Esophagus muscularis mucosa (tissue), 4 donors: ENCODE data around the gene TBC1D22A. TPM values are rescaled to one million over a fixed set of nuclear protein-coding genes. Genes with fewer than 3 reads are reported as not detected.
"Not testable (repeated sequence)": the region's sequence is repeated elsewhere in the genome, so short reads cannot be mapped to it uniquely, and the experiment has no call there.

Experiments
- DNase-seq: peaks from one replicate; pipeline ENCODE4 v3.0.0-alpha.2; 2017; ENCODE audit errors: extremely low spot score
- H3K27ac ChIP-seq, 4 donors: fragments of 200-600 bp; sonication (generic); replicated peaks in 1 of 4; 1 replicate in 3 of 4; 2 replicates in 1 of 4; pipeline ENCODE4 v1.5.1; 2016 to 2019; ENCODE audit warnings: mild to moderate bottlenecking in 1 of 4
- H3K27me3 ChIP-seq, 4 donors: fragments of 200-600 bp; sonication (generic); one replicate each; pipeline versions ENCODE4 v1.5.1 to v1.6.0; 2016 to 2019
- H3K36me3 ChIP-seq, 4 donors: fragments of 200-600 bp; sonication (generic); one replicate each; pipeline ENCODE4 v1.5.1; 2016 to 2019
- H3K4me1 ChIP-seq, 4 donors: fragments of 200-600 bp; sonication (generic); one replicate each; pipeline ENCODE4 v1.5.1; 2016 to 2019
- H3K4me3 ChIP-seq, 4 donors: fragments of 200-600 bp; sonication (generic); 1 replicate in 2 of 4; 2 replicates in 2 of 4; pipeline ENCODE4 v1.5.1; 2016 to 2019; ENCODE audit warnings: mild to moderate bottlenecking in 4 of 4, moderate library complexity in 1 of 4
- H3K9me3 ChIP-seq, 4 donors: fragments of 200-600 bp; sonication (generic); 1 replicate in 3 of 4; 2 replicates in 1 of 4; pipeline ENCODE4 v1.5.1; 2016 to 2019
- CTCF ChIP-seq, 3 experiments: fragments of 200-600 bp in 2 of 3; fragments of 450-650 bp in 1 of 3; sonication (generic) in 2 of 3; IDR thresholded peaks; one replicate each; pipeline ENCODE4 v1.5.1; 2017 to 2019; ENCODE audit warnings: antibody characterized with exemption in 3 of 3, mild to moderate bottlenecking in 2 of 3, moderate library complexity in 1 of 3
- EP300 ChIP-seq: sonication (generic); formaldehyde crosslinking; IDR thresholded peaks from one replicate; pipeline ENCODE4 v1.6.1; 2017; ENCODE audit warnings: antibody characterized with exemption
- POLR2A ChIP-seq: fragments of 450-650 bp; IDR thresholded peaks from one replicate; pipeline ENCODE4 v1.6.1; 2017; ENCODE audit warnings: antibody characterized with exemption, moderate library complexity, mild to moderate bottlenecking, low read depth
- POLR2AphosphoS5 ChIP-seq, 2 donors: sonication (generic); formaldehyde crosslinking; IDR thresholded peaks; one replicate each; pipeline ENCODE4 v1.6.1; 2017; ENCODE audit warnings: antibody characterized with exemption in 2 of 2
- WGBS: methylation state at CpG from one replicate; pipeline ENCODE4 v1.1.5; 2018; 5-methylcytosine and 5-hydroxymethylcytosine counted together
- intact Hi-C: fragments of 100-400 bp; cut with DNase I; formaldehyde crosslinking; loops from one replicate; pipeline ENCODE4 v1.15.1; 2023
- total RNA-seq, 4 donors: library from RNA; depleted of rRNA; stranded (reverse); fragments of >200 nt; gene quantifications; one replicate each; pipeline versions ENCODE4 v1.1.0 to v1.2.1, GENCODE V29; 2016

Gene TBC1D22A
- total RNA-seq, 4 donors from 2014 or later: 15.2 to 20.7 (median 18.8) TPM

- Histone ChIP-seq H3K27ac (no peak overlapping the region), H3K27me3 (no peaks in the 10 kb centered on the region), H3K4me1 (peaks cover 0 to 7% (median 6%) of the 10 kb centered on the region in 4 donors), H3K36me3 (peaks cover 0 to 6% (median 1%) of the 10 kb centered on the region in 4 donors), H3K4me3 (no peak overlapping the region), H3K9me3 (no peaks in the 10 kb centered on the region)
- no peak for TF ChIP-seq POLR2A
- TF ChIP-seq CTCF (IDR thresholded peaks at IDR 0.05): no peak
- no peak for TF ChIP-seq POLR2AphosphoS5 (IDR thresholded peaks at IDR 0.05)
- no peak for TF ChIP-seq EP300
- 86% methylated on average over 17 of the region's 20 CpGs for WGBS
- no peak for DNase-seq
- intact Hi-C loops: no loop called here
These were observed 285.9 kb downstream of the TBC1D22A start for GRCh38 chr22:47048123-47049077.

- no peaks in the 10 kb centered on the region for H3K27me3 ChIP-seq
- no peaks in the 10 kb centered on the region for H3K9me3 ChIP-seq
- 96% methylated on average over 17 of the region's 17 CpGs for WGBS
- DNase-seq: no peak
- no peak overlapping the region for H3K27ac ChIP-seq
- peaks cover 0 to 2% (median under 1%) of the 10 kb centered on the region in 4 donors for H3K4me1 ChIP-seq
- H3K4me3 ChIP-seq: no peak overlapping the region
- intact Hi-C loops: no loop called here
- peaks cover 0 to 9% (median 7%) of the 10 kb centered on the region in 4 donors for H3K36me3 ChIP-seq
- TF ChIP-seq EP300 (no peak), POLR2A (no peak), CTCF (IDR thresholded peaks at IDR 0.05) (no peak), POLR2AphosphoS5 (IDR thresholded peaks at IDR 0.05) (no peak)
These were observed 286.7 kb downstream of the TBC1D22A start for GRCh38 chr22:47049078-47049624.

- H3K27me3 ChIP-seq, H3K4me3 ChIP-seq, DNase-seq, H3K9me3 ChIP-seq, H3K36me3 ChIP-seq, H3K27ac ChIP-seq, intact Hi-C loops, H3K4me1 ChIP-seq: not testable (repeated sequence)
- WGBS: 98% methylated on average over 17 of the region's 17 CpGs
These were observed 287.4 kb downstream of the TBC1D22A start for GRCh38 chr22:47049736-47050400.

GRCh38 chr22:47050401-47051051, 288.1 kb downstream of the TBC1D22A start:
- TF ChIP-seq POLR2AphosphoS5 (IDR thresholded peaks at IDR 0.05) (no peak), CTCF (IDR thresholded peaks at IDR 0.05) (no peak), EP300 (no peak), POLR2A (no peak)
- H3K4me3 ChIP-seq: no peak overlapping the region
- WGBS: 86% methylated on average over 13 of the region's 20 CpGs
- DNase-seq: no peak
- H3K27me3 ChIP-seq: no peaks in the 10 kb centered on the region
- H3K27ac ChIP-seq: no peak overlapping the region
- H3K36me3 ChIP-seq: peaks cover 0 to 9% (median 7%) of the 10 kb centered on the region in 4 donors
- intact Hi-C loops: no loop called here
- H3K9me3 ChIP-seq: no peaks in the 10 kb centered on the region
- H3K4me1 ChIP-seq: no peaks in the 10 kb centered on the region
